GM13976 (cell line): ENCODE results near the gene ALAD.
"Not testable (repeated sequence)": the region's sequence is repeated elsewhere in the genome, so short reads cannot be mapped to it uniquely, and the experiment has no call there.

ENCODE experiments used
- DNase-seq: peaks from one replicate; pipeline ENCODE4 v3.0.0; 2012; ENCODE audit warnings: low spot score
- in situ Hi-C: fragments of 300-500 bp; cut with MboI; formaldehyde crosslinking; loops from one replicate; pipeline ENCODE4 v1.12.0; 2022; ENCODE audit warnings: low sequenced_read_pairs, mixed read lengths, inconsistent platforms; ENCODE audit not compliant: unreplicated experiment
- TF ChIP-seq, protein P1 (sequence below): IDR thresholded peaks from 2 replicates; pipeline ENCODE4 v1.5.1; 2012; ENCODE audit warnings: borderline replicate concordance, mild to moderate bottlenecking; ENCODE audit not compliant: insufficient read depth; ENCODE audit errors: extremely low read depth, missing control alignments, control extremely low read depth

ALAD gene

GRCh38 chr9:113389451-113389850, 11.6 kb downstream of the ALAD start:
- peak; percentile 12 for DNase-seq
- TF ChIP-seq, protein P1, sequence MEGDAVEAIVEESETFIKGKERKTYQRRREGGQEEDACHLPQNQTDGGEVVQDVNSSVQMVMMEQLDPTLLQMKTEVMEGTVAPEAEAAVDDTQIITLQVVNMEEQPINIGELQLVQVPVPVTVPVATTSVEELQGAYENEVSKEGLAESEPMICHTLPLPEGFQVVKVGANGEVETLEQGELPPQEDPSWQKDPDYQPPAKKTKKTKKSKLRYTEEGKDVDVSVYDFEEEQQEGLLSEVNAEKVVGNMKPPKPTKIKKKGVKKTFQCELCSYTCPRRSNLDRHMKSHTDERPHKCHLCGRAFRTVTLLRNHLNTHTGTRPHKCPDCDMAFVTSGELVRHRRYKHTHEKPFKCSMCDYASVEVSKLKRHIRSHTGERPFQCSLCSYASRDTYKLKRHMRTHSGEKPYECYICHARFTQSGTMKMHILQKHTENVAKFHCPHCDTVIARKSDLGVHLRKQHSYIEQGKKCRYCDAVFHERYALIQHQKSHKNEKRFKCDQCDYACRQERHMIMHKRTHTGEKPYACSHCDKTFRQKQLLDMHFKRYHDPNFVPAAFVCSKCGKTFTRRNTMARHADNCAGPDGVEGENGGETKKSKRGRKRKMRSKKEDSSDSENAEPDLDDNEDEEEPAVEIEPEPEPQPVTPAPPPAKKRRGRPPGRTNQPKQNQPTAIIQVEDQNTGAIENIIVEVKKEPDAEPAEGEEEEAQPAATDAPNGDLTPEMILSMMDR: no peak
- in situ Hi-C loops: no loop called here

DNA sequence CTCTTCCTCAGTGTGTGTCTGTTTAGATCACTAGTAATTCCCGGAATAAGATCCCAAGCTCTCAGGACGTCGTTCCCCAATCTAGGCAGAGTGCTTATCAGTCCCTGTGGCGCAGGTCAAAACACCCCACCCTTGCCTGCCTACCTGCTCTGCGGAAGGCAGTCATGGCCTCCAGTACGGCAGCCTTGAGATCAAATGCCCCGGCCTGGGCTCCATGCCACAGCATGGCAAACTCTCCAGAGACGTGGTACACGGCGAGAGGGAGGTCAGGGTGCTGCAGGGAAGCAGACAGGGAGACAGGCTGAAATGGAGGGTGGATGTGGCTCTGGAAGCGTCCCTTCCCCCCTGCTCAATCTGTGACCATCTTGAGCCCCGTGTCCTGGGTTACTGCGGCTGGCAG, 12.3 kb downstream of the ALAD start:
- in situ Hi-C loops: no loop called here
- DNase-seq: no peak

DNA sequence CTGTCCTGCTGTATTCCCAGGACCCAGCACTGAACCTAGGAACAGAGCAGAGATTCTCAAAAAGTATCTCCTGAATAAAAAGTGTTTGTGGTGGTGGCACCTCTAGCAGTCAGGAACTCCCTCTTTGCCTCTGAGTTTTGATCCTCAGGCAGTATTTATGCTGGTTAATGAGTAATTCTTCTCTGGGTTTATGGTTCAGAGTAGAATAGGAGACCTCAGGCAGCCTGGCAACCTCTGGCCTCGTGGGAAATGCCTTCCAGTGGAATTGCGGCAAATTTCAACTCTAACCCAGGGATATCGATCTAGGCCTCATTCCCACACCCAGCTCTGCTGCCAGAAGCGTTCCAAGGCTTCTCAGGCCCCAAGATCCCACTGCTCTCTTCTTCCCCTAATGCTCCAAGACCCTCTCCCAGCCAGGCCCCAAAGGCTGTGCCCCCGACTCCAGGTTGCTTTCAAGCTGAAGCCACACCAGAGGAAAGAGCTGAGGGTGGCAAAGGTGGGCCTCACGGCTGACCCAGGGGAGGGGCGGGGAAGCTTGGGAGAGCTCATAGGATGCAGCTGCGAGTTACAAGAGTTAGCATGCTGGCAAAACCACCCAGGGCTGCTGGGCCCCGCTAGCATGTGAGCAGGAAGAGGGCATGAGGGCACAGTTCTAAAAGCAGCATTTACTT, 13.4 kb downstream of the ALAD start:
- no peak for DNase-seq
- in situ Hi-C loops: no loop called here
- TF ChIP-seq, protein P1: no peak

More for the DNA sequence above, 12.3 kb downstream of the ALAD start:
- TF ChIP-seq, protein P1: no peak

DNA sequence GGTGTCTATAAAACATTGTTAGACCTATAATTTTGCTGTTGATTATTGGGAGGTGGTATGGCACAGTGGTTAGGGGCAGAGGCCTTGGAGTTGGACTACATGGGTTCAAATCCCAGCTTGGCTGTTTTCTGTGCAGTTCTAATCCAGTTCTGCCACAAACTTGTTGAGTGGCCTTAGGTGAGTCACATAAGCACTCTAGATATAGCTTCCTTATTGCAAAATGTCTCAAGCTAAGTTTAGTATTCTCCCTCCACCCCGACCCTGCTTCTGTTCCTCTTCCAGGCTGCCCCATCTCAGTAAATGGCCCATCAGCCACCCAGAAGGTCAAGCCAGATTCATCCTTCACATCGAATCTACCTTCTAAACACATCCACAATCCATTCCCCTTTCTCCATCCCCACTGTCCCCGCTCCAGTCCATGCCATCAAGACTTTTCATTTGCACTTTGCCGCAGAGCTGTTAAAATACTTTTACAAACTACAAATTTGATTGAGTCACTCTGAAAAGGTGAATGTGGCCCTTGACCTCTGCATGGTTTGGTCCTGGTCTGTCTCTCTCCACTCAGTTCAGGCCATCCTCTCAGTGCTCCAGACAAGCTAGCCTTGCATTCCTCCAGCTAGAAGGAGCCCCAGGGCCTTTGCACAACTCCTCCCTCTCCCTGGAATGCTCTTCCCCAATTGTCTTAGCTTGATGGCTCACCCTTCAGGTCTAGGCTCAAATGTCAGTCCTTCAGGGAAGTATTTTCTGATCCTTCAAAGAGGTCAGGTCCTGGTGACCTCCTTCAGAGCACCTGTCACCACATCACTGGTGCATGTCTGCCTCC, 14.3 kb downstream of the ALAD start:
- no peak for DNase-seq
- in situ Hi-C loops: no loop called here
- TF ChIP-seq, protein P1: no peak

DNA sequence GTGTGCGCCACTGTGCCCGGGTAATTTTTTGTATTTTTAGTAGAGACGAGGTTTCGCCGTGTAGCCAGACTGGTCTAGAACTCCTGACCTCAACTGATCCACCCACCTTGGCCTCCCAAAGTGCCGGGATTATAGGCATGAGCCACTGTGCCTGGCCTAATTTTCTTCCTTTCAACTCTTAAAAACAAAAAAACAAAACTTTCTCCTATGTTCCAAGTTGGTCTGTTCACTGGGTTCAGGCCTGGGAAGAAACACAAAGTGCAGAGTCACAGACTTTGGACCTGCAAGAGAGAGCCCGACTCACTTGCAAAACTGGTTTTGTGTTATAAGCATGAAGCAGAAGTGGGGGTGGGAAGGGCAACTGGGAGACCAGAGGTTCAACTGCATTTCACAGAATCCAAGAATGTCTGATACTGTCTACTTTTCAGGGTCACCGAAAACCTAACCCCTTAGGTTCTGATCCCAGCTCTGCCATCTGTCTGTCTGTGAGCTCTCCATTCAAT, 19.1 kb downstream of the ALAD start:
- DNase-seq: no peak
- in situ Hi-C loops: no loop called here
- TF ChIP-seq, protein P1: no peak

DNA sequence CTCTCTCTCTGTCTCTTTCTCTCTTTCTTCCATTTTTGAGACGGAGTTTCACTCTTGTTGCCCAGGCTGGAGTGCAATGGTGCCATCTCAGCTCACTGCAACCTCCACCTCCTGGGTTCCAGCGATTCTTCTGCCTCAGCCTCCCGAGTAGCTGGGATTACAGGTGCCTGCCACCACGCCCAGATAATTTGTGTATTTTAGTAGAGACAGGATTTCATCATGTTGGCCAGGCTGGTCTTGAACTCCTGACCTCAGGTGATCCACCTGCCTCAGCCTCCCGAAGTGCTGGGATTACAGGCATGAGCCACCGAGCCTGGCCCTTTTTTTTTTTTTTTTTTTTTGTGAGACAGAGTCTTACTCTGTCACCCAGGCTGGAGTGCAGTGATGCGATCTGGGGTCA, 19.6 kb downstream of the ALAD start:
- DNase-seq, in situ Hi-C loops: not testable (repeated sequence)

- peak; percentile 72 for DNase-seq
- in situ Hi-C loops: no loop called here
Measured at GRCh38 chr9:113380869-113381378, 20.2 kb downstream of the ALAD start.

DNA sequence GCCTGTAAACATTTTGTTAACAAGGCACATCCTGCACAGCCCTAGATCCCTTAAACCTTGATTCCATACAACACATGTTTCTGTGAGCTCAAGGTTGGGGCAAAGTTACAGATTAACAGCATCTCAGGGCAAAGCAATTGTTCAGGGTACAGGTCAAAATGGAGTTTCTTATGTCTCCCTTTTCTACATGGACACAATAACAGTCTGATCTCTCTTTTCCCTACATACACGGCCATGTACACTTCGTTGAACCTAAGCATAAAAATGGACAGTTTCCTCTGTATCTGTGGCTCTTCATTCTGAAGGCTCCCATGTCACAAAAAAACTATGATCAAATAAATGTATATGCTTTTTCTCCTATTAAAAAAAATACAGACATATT, 21.3 kb downstream of the ALAD start:
- in situ Hi-C loops, DNase-seq: not testable (repeated sequence)

More at GRCh38 chr9:113380869-113381378, 20.2 kb downstream of the ALAD start:
- TF ChIP-seq, protein P1: no peak

- DNase-seq, in situ Hi-C loops: not testable (repeated sequence)
Measured at GRCh38 chr9:113379094-113379828, 21.8 kb downstream of the ALAD start.
